ENCODE results near the gene DSG1. TPM values are rescaled to one million over a fixed set of nuclear protein-coding genes. Genes with fewer than 3 reads are reported as not detected.

Gene DSG1
- total RNA-seq, 2 donors from 2014 or later = 0.32 to 5.5 TPM

DNA sequence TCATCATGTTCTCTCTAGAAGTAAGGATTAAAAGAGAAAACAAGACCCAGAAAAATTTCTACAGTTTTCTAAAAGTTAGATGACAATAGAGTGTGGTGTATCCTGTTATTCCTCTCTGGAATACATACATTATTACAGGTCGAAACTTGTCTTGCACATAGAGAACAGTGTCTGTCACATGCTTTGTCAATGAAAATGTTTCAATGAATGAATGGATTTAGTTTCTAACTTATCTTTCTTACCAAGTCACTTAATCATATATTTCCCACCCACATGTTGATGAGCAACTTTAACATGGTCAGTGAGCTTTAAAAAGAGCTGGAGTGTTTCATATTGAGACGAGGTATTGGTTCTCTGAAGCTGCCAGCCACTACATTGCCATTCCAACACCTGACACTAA lies 63.0 kb downstream of the DSG1 start:
- H3K4me1 ChIP-seq (replicated peaks) = no peaks in the 10 kb centered on the region
- intact Hi-C loops (cut with DNase I) = no loop called here
- no peak for DNase-seq (ENCODE audit: low spot score)
- no peak overlapping the region for H3K4me3 ChIP-seq
- WGBS = 78% methylated on average over 2 of the region's 2 CpGs
- no peaks in the 10 kb centered on the region for H3K36me3 ChIP-seq
- no peaks in the 10 kb centered on the region for H3K27me3 ChIP-seq (replicated peaks; ENCODE audit: insufficient read depth)
- no peak overlapping the region for H3K27ac ChIP-seq
- TF ChIP-seq POLR2A (IDR thresholded peaks at IDR 0.05) (no peak), POLR2AphosphoS5 (IDR thresholded peaks at IDR 0.05) (no peak)
- TF ChIP-seq, protein P1, sequence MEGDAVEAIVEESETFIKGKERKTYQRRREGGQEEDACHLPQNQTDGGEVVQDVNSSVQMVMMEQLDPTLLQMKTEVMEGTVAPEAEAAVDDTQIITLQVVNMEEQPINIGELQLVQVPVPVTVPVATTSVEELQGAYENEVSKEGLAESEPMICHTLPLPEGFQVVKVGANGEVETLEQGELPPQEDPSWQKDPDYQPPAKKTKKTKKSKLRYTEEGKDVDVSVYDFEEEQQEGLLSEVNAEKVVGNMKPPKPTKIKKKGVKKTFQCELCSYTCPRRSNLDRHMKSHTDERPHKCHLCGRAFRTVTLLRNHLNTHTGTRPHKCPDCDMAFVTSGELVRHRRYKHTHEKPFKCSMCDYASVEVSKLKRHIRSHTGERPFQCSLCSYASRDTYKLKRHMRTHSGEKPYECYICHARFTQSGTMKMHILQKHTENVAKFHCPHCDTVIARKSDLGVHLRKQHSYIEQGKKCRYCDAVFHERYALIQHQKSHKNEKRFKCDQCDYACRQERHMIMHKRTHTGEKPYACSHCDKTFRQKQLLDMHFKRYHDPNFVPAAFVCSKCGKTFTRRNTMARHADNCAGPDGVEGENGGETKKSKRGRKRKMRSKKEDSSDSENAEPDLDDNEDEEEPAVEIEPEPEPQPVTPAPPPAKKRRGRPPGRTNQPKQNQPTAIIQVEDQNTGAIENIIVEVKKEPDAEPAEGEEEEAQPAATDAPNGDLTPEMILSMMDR (IDR thresholded peaks at IDR 0.05) = no peak
- H3K9me3 ChIP-seq = no peaks in the 10 kb centered on the region

DNA sequence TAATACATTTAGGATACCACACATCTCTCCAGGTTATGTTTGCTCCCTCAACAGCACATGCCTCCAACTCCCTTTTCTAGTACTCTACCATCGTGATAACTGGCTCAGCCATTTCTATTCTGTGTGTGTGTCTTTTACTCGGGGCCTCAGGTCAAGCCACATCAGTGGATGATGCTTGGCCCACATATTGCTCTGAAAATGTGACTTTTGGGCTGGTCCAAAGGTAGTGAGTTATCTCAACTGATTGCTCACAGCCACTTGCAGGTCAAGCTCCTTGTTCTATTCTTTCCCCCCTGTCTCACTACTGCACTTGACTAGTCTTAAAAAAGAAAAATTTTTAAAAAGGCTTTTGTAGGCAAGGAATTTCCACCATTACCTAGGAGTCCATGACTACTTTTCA lies 64.1 kb downstream of the DSG1 start:
- Histone ChIP-seq H3K4me1 (replicated peaks) (no peaks in the 10 kb centered on the region), H3K4me3 (no peak overlapping the region), H3K9me3 (no peaks in the 10 kb centered on the region), H3K27me3 (replicated peaks; ENCODE audit: insufficient read depth) (no peaks in the 10 kb centered on the region), H3K36me3 (no peaks in the 10 kb centered on the region), H3K27ac (no peak overlapping the region)
- DNase-seq (ENCODE audit: low spot score) = no peak
- TF ChIP-seq POLR2A (IDR thresholded peaks at IDR 0.05) (no peak), POLR2AphosphoS5 (IDR thresholded peaks at IDR 0.05) (no peak)
- TF ChIP-seq, protein P1 (IDR thresholded peaks at IDR 0.05) = no peak
- 100% methylated on average over 2 of the region's 2 CpGs for WGBS
- intact Hi-C loops (cut with DNase I) = no loop called here

DNA sequence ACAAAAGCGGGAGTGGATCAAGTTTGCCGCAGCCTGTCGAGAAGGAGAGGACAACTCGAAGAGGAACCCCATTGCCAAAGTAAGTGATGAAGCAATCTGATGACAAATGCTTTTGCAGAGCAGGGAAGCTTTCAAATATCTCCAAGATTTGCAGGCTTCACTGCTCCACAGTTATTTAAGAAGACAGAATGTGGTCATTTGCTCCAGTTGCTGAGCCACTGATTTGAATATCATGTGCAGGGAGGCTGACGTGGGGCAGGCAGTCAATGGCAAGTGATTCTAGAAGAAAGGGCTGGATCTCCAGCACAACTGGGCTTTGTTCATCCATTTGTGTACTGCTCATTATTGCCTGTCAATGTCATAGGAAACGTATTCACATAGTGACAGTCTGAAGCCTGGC lies 68.8 kb downstream of the DSG1 start:
- 87% methylated on average over 6 of the region's 6 CpGs for whole genome bisulfite sequencing
- Histone ChIP-seq H3K36me3 (no peaks in the 10 kb centered on the region), H3K27me3 (replicated peaks; ENCODE audit: insufficient read depth) (no peaks in the 10 kb centered on the region), H3K4me1 (replicated peaks) (no peaks in the 10 kb centered on the region), H3K4me3 (no peak overlapping the region), H3K27ac (no peak overlapping the region), H3K9me3 (no peaks in the 10 kb centered on the region)
- TF ChIP-seq POLR2AphosphoS5 (IDR thresholded peaks at IDR 0.05) (no peak), POLR2A (IDR thresholded peaks at IDR 0.05) (no peak)
- intact Hi-C loops (cut with DNase I) = no loop called here
- no peak for DNase-seq (ENCODE audit: low spot score)

DNA sequence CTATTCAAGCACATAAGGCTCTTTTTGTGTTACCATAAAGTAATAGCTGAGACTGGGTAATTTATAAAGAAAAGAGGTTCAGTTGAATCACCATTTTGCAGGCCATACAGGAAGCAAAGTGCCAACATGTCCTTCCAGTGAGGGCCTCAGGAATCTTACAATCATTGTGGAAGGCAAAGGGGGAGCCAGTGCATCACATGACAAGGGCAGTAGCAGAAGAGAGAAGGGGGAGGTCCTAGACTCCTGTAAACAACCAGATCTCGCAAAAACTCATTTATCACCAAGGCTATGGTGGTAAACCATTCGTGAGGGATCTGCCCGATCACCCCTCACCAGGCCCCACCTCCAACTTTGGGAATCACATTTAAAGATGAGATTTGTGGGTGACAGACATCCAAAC lies 75.3 kb downstream of the DSG1 start:
- Histone ChIP-seq H3K27me3 (replicated peaks; ENCODE audit: insufficient read depth) (no peaks in the 10 kb centered on the region), H3K4me1 (replicated peaks) (no peaks in the 10 kb centered on the region), H3K9me3 (no peaks in the 10 kb centered on the region), H3K27ac (no peak overlapping the region), H3K36me3 (no peaks in the 10 kb centered on the region), H3K4me3 (no peak overlapping the region)
- DNase-seq (ENCODE audit: low spot score) = no peak
- TF ChIP-seq POLR2AphosphoS5 (IDR thresholded peaks at IDR 0.05) = no peak
- TF ChIP-seq POLR2A (IDR thresholded peaks at IDR 0.05) = no peak
- TF ChIP-seq, protein P1 (IDR thresholded peaks at IDR 0.05) = no peak
- intact Hi-C loops (cut with DNase I) = no loop called here
- WGBS = 68% methylated on average over 3 of the region's 3 CpGs

DNA sequence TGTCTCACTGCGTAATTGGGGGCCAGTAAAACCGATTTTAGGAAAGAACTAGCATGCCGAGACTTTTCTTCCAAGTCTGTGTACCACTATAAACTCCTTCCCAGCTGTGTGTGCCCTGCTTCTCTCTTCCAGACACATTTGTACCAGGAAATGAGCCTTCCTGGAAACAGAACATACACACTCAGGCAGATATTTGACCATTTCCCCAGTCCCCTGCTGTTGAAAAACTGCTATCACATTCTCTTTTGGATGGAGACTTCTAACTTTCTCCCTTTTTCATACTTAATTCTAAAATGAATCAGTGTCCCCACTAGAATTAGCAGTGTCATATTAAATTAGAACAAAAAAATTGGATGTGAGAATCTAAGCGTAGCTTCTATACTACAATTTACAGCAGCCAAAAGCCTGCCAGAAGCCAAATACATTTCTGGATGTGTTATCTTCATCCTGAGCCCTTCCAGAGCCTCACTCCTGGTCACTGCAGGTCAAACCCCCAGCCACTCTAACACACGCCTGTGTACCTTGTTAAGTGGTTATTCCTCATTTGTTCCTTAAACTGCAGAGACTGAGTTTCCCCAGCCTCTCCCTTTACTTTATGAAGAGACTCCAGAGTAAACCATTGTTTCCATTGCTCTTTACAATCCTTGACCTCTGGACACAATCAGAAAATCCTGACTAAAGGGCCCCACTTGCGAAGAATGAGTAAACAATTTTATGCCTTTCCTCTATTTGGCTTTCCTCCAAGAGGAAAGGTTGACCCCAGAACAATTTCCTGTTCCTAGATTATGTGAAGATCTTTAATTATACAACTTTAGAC lies 79.0 kb downstream of the DSG1 start:
- no peak for DNase-seq (ENCODE audit: low spot score)
- intact Hi-C loops (cut with DNase I) = no loop called here
- TF ChIP-seq POLR2AphosphoS5 (IDR thresholded peaks at IDR 0.05) = no peak
- TF ChIP-seq, protein P1 (IDR thresholded peaks at IDR 0.05) = no peak
- no peak for TF ChIP-seq POLR2A (IDR thresholded peaks at IDR 0.05)
- Histone ChIP-seq H3K9me3 (no peaks in the 10 kb centered on the region), H3K4me1 (replicated peaks) (no peaks in the 10 kb centered on the region), H3K27me3 (replicated peaks; ENCODE audit: insufficient read depth) (no peaks in the 10 kb centered on the region), H3K27ac (no peak overlapping the region), H3K36me3 (no peaks in the 10 kb centered on the region), H3K4me3 (no peak overlapping the region)
- WGBS = 53% methylated on average over 6 of the region's 6 CpGs

Measured in prostate gland (tissue), 2 donors.